Vagina (tissue), 2 donors: ENCODE results near the gene RAB40AL.

Source experiments
- POLR2A ChIP-seq, 2 donors: fragments of 450-650 bp; IDR thresholded peaks; one replicate each; pipeline ENCODE4 v1.6.1; 2017; ENCODE audit warnings: antibody characterized with exemption in 2 of 2, mild to moderate bottlenecking in 2 of 2, moderate library complexity in 2 of 2
- POLR2AphosphoS5 ChIP-seq, 2 donors: sonication (generic); formaldehyde crosslinking; IDR thresholded peaks; one replicate each; pipeline ENCODE4 v1.9.0; 2017; ENCODE audit warnings: antibody characterized with exemption in 2 of 2, mild to moderate bottlenecking in 2 of 2, low read depth in 1 of 2; ENCODE audit not compliant: insufficient read depth in 1 of 2
- TF ChIP-seq, protein P1 (sequence below), 3 experiments: fragments of 450-650 bp in 2 of 3; fragments of 200-600 bp in 1 of 3; sonication (generic) in 1 of 3; IDR thresholded peaks; one replicate each; pipeline ENCODE4 v1.5.1; 2017 to 2019; ENCODE audit warnings: antibody characterized with exemption in 3 of 3, mild to moderate bottlenecking in 2 of 3, moderate library complexity in 2 of 3

GRCh38 chrX:102899940-102900916, 36.8 kb upstream of the RAB40AL start:
- TF ChIP-seq, protein P1, sequence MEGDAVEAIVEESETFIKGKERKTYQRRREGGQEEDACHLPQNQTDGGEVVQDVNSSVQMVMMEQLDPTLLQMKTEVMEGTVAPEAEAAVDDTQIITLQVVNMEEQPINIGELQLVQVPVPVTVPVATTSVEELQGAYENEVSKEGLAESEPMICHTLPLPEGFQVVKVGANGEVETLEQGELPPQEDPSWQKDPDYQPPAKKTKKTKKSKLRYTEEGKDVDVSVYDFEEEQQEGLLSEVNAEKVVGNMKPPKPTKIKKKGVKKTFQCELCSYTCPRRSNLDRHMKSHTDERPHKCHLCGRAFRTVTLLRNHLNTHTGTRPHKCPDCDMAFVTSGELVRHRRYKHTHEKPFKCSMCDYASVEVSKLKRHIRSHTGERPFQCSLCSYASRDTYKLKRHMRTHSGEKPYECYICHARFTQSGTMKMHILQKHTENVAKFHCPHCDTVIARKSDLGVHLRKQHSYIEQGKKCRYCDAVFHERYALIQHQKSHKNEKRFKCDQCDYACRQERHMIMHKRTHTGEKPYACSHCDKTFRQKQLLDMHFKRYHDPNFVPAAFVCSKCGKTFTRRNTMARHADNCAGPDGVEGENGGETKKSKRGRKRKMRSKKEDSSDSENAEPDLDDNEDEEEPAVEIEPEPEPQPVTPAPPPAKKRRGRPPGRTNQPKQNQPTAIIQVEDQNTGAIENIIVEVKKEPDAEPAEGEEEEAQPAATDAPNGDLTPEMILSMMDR (IDR thresholded peaks at IDR 0.05): peak in 2 of 3 experiments; percentile 48 to 51
- TF ChIP-seq POLR2A (IDR thresholded peaks at IDR 0.05) (no peak), POLR2AphosphoS5 (IDR thresholded peaks at IDR 0.05; ENCODE audit: insufficient read depth in 1 of 2, low read depth in 1 of 2) (no peak)
